Measurements from ENCODE around the gene ARHGAP6. TPM values are rescaled to one million over a fixed set of nuclear protein-coding genes. Genes with fewer than 3 reads are reported as not detected.
"Not testable (repeated sequence)": the region's sequence is repeated elsewhere in the genome, so short reads cannot be mapped to it uniquely, and the experiment has no call there.

ARHGAP6 gene
- total and polyA plus RNA-seq, 2 of the 4 experiments (the other 2 are of a cell fraction), result 1.4 to 1.8 TPM

- H3K9me1 ChIP-seq (ENCODE audit: insufficient read depth, low read length); H2AK9ac ChIP-seq (replicated peaks; ENCODE audit: low read depth, low read length, poor library complexity); H2BK120ac ChIP-seq (ENCODE audit: low read depth, low read length); H3K27ac ChIP-seq (ENCODE audit: insufficient read depth, low read length); DNase-seq; H3K79me1 ChIP-seq (ENCODE audit: low read depth in 1 of 2, low read length in 2 of 2); H3K23ac ChIP-seq (ENCODE audit: low read depth, low read length); H3K4me2 ChIP-seq (ENCODE audit: low read depth, low read length); H4K5ac ChIP-seq (ENCODE audit: low read depth, low read length); H3K9me3 ChIP-seq (ENCODE audit: control insufficient read depth, insufficient read depth, low read length); BruUV-seq (replicated peaks); H3K9ac ChIP-seq (ENCODE audit: low read depth, low read length); dilution Hi-C loops (cut with HindIII; ENCODE audit: low sequenced_read_pairs, unreplicated experiment); H3K4me1 ChIP-seq (ENCODE audit: control insufficient read depth, insufficient read depth, low read length); H2BK20ac ChIP-seq (ENCODE audit: low read depth, low read length); H3K36me3 ChIP-seq (ENCODE audit: control insufficient read depth, insufficient read depth, low read length); H2BK15ac ChIP-seq (ENCODE audit: low read depth, low read length); H3K4ac ChIP-seq (ENCODE audit: low read depth, low read length); H4K20me1 ChIP-seq (ENCODE audit: insufficient read depth, low read length); H3K27me3 ChIP-seq (ENCODE audit: control insufficient read depth, insufficient read depth, low read length); H3K14ac ChIP-seq (replicated peaks; ENCODE audit: low read depth, low read length); ATAC-seq (ENCODE audit: low read depth); H2AK5ac ChIP-seq (ENCODE audit: low read depth, low read length); H4K8ac ChIP-seq (ENCODE audit: low read depth in 2 of 2, low read length in 2 of 2); H3K18ac ChIP-seq (ENCODE audit: low read depth, low read length); intact Hi-C loops (cut with micrococcal nuclease); CTCF ChIA-PET; POLR2A ChIA-PET (ENCODE audit: unreplicated experiment); H2BK5ac ChIP-seq (ENCODE audit: low read depth, low read length, poor library complexity, severe bottlenecking); H3K56ac ChIP-seq (ENCODE audit: extremely low read depth, insufficient read depth, low read length); H3K4me3 ChIP-seq (ENCODE audit: insufficient read depth, low read depth, low read length); H4K91ac ChIP-seq (ENCODE audit: insufficient read depth, low read depth, low read length); H2AFZ ChIP-seq (replicated peaks; ENCODE audit: low read length, poor library complexity); in situ Hi-C loops (cut with MboI; ENCODE audit: low sequenced_read_pairs): not testable (repeated sequence)
- WGBS, 2 experiments (ENCODE audit: extremely low coverage in 2 of 2, insufficient read length in 1 of 2), result 100% methylated on average over 1 of the region's 3 CpGs; no CpG with 5 or more reads in 1 of the 2 experiments
These were observed 51.5 kb downstream of the ARHGAP6 start for GRCh38 chrX:11614253-11614652.
